IPS DF 4.7 (cell line): Measurements from ENCODE around the gene ZNF670.
"Not testable (repeated sequence)": the region's sequence is repeated elsewhere in the genome, so short reads cannot be mapped to it uniquely, and the experiment has no call there.

Source experiments
- DNase-seq: peaks from one replicate; pipeline ENCODE4 v3.0.0-alpha.2; 2013; ENCODE audit warnings: low spot score; ENCODE audit errors: extremely low read depth

Gene ZNF670

GRCh38 chr1:247047260-247047659 lies 31.4 kb downstream of the ZNF670 start:
- DNase-seq: no peak

DNA sequence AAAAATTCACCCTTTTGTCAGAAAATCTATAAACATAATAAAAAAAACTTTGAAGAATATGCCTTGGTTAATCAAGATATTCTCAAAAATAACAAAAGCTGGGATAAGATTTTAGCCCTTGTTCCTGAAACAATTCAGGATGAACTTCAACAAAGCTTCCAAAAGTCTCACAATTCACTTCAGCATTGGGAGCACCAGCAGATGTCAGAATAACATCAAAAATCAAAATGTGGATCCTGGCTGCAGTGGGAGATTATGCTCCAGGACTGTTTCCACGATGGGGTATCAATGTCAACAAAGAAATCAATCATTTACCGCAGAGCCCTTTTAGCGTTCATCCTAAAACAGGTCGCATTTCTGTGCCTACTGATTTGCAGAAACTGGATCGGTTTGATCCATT lies 35.2 kb downstream of the ZNF670 start:
- DNase-seq: no peak

GRCh38 chr1:247037511-247038320 lies 40.9 kb downstream of the ZNF670 start:
- DNase-seq: no peak

GRCh38 chr1:247032306-247032705 lies 46.3 kb downstream of the ZNF670 start:
- DNase-seq: not testable (repeated sequence)
